Measurements from ENCODE around the gene ARHGEF3.
"Not testable (repeated sequence)": the region's sequence is repeated elsewhere in the genome, so short reads cannot be mapped to it uniquely, and the experiment has no call there.

ARHGEF3 gene

DNA sequence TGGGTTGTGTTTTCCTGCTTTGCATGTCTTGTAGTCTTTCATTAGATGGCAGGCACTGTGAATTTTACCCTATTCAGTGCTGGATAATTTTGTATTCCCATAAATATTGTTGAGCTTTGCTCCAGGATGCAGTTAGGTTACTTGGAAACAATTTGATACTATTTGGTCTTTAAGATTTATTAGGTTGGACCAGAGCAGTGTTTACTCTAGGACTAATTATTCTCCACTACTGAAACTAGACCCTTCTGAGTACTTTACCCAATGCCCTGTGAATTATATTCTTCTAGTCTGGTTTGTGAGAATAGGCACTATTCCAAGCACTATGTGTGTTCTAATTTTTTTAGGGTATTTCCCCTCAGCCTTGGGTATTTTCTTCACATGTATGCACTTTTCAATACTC is 80.9 kb downstream of the ARHGEF3 start:
- no peak for DNase-seq

- not testable (repeated sequence) for DNase-seq
Measured at GRCh38 chr3:56718809-56719208, 82.9 kb downstream of the ARHGEF3 start.

DNA sequence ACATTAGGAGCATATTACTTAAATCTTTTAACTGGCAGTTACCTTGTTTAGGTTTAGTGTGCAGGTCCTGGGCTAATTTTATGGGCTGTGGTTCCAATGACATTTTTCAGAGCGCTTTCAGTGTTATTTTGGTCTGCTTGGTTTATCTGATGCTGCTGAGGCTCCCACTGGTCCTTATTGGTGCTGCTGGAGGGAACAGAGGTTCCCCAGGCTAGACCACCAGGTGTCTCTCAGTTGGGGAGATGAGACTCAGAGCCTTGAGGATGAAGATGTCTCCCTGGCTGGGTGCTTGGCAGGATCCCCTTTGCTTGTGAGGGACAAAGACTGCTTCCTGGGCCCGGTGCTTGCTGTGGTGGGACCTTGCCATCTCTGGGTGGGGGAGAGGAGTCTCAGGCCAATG is 90.4 kb downstream of the ARHGEF3 start:
- no peak for DNase-seq

DNA sequence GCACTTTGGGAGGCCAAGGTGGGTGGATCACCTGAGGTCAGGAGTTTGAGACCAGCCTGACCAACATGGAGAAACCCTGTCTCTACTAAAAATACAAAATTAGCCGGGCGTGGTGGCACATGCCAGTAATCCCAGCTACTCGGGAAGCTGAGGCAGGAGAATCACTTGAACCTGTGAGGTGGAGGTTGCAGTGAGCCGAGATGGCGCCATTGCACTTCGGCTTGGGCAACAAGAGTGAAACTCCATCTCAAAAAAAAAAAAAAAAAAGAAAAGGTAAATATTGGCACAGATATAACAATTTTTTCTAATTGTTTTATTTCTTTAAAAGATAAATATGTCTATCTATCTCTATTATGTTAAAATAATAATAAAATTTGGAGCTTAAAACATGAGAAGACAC is 94.3 kb downstream of the ARHGEF3 start:
- DNase-seq = not testable (repeated sequence)

DNA sequence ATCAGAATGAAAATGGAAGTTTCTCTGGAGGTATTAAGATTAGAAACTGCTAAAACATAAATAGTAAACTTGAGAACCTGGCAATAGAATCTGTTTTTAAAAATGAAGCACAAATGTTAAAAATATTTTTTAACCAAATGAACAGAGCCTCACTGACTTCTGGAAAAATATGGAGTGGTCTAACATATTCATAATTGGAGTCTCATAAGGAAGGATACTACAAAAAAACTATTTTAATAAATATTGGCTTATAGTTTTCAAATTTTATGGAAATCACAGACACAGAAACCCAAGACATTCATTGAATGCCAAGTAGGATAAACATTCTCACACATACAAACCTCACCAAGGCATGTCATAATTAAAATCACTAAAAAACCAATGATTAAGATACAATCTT is 95.1 kb downstream of the ARHGEF3 start:
- DNase-seq = no peak

DNA sequence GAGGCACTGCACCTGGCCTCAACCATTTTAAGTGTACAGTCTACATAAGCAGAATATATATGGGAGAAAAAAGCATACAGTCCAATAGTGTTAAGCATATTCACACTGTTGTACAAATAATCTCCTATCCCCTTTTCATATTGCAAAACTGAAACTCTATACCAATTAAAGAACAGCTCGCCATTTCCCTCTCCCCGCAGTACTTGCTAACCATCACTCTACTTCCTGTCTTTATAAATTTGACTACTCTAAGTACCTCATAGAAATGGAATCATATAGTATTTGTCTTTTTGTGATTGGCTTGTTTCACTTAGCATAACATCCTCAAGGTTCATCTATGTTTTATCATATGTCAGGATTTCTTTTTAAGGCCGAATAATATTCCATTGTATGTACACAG is 97.0 kb downstream of the ARHGEF3 start:
- peak; percentile 6 for DNase-seq

DNA sequence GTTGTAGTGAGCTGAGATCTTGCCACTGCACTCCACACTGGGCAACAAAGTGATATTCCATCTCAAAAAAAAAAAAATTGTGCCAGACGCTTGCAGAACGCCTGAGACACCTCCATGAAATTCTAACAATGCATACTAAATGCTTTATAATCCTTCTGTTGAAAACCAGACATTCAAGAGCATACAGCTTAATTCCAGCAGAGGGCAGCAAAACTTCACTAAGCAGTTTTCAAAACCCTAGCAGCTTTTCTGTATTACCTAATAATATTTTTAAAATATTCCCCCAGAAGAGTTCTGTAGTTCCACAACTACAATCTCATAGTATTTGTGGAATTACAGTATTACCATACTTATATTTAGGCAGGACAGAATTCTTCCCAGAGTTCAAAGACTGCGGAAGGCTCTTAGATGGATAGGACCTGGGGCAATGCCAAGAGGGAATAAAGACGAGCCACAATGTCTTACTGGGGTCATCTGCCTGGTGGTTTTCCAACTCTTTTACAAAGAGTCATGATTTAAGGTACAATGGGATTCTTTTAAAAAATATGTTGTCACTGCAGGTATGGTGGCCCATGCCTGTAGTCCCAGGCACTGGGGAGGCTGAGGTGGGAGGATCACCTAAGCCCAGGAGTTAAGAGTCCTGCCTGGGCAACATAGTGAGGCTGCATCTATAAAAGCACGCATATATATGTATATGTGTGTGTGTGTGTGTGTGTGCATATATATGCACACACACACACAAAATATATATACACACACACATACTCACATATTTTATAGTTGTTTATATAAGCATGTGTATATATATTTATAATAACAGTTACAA is 99.0 kb downstream of the ARHGEF3 start:
- peak; percentile 74 for DNase-seq

- no peak for DNase-seq
Measured at GRCh38 chr3:56700151-56700550, 101.6 kb downstream of the ARHGEF3 start.

- no peak for DNase-seq
Measured at GRCh38 chr3:56694867-56695683, 106.7 kb downstream of the ARHGEF3 start.

GRCh38 chr3:56693750-56694149 is 108.0 kb downstream of the ARHGEF3 start:
- no peak for DNase-seq

DNA sequence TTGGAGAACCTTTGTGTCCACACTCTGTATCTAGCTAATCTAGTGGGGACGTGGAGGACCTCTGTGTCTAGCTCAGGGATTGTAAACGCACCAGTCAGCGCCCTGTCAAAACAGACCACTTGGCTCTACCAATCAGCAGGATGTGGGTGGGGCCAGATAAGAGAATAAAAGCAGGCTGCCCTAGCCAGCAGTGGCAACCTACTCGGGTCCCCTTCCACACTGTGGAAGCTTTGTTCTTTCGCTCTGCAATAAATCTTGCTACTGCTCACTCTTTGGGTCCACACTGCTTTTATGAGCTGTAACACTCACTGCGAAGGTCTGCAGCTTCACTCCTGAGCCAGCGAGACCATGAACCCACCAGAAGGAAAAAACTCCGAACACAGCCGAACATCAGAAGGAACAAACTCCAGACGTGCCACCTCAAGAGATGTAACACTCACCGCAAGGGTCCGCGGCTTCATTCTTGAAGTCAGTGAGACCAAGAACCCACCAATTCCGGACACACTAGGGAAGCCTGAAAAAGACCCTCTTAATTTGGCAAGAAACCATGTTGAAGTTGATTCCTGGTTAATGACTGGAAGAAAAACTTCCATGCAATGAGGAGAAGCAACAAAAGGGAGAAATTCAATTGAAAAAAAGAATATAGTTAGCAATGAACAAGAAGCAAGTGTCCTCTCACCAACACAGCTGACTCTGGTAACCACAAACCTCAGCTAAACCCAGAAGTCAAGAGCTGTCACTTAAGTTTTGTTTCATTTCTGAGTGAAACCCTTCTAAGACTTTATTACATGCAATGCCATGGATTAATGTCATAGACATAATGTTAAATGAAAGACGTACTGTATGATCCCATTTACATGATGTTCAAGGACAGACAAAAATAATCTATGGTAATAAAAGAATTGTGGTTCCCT is 109.0 kb downstream of the ARHGEF3 start:
- DNase-seq = peak; percentile 63

DNA sequence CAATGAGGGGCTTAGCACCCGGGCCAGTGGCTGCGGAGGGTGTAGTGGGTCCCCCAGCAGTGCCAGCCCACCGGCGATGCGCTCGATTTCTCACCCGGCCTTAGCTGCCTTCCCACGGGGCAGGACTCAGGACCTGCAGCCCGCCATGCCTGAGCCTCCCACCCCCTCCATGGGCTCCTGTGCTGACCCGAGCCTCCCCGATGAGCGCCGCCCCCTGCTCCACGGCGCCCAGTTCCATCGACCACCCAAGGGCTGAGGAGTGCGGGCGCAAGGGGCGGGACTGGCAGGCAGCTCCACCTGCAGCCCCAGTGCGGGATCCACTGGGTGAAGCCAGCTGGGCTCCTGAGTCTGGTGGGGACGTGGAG is 109.8 kb downstream of the ARHGEF3 start:
- not testable (repeated sequence) for DNase-seq

DNA sequence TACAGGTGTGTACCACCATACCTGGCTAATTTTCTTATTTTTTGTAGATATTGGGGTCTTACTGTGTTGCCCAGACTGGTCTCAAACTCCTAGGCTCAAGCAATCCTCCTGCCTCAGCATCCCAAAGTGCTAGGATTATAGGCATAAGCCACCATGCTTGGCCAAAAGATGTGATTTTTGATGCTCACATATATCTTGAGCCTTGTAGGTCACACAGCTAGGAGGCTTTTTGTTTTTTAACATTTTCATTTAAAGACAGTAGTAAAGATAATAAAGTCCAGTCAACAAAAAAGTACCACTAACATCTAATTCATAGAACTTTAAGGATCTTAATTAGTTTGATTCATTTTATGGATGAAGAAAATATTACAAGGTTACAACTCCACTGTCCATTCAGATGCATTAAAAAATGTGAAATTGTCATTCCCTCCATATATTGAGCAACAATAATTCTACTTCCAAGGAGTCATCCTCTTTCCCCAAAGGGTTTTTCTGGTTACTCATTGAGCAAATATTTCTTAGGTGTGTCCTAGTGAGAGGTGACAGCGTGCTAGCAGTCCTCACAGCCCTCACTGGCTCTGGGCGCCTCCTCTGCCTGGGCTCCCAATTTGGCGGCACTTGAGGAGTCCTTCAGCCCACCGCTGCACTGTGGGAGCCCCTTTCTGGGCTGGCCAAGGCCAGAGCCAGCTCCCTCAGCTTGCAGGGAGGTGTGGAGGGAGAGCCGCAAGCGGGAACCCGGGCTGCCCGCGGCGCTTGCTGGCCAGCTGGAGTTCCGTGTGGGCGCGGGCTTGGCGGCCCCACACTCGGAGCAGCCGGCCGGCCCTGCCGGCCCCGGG is 110.4 kb downstream of the ARHGEF3 start:
- no peak for DNase-seq

GRCh38 chr3:56689303-56689702 is 112.4 kb downstream of the ARHGEF3 start:
- no peak for DNase-seq

- DNase-seq = no peak
Measured at GRCh38 chr3:56688191-56688590, 113.6 kb downstream of the ARHGEF3 start.

DNA sequence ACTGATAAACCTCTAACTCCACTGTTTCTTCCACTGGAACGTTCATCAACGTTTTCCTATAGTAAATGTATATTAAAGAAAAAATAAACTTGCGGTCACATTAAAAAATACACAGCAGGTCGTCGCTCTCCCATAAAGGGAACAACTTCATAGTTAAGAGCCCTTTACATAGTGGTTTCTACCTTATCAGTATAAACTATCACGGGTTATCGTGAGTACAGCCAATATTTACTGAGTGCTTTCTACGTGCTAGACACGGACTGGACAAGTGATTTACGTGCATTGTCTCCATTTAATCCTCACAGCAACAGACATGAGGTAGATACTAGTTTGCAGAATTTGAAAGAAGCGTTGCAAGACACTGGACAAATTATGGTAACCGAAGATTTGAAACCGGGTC is 117.7 kb downstream of the ARHGEF3 start:
- no peak for DNase-seq

DNA sequence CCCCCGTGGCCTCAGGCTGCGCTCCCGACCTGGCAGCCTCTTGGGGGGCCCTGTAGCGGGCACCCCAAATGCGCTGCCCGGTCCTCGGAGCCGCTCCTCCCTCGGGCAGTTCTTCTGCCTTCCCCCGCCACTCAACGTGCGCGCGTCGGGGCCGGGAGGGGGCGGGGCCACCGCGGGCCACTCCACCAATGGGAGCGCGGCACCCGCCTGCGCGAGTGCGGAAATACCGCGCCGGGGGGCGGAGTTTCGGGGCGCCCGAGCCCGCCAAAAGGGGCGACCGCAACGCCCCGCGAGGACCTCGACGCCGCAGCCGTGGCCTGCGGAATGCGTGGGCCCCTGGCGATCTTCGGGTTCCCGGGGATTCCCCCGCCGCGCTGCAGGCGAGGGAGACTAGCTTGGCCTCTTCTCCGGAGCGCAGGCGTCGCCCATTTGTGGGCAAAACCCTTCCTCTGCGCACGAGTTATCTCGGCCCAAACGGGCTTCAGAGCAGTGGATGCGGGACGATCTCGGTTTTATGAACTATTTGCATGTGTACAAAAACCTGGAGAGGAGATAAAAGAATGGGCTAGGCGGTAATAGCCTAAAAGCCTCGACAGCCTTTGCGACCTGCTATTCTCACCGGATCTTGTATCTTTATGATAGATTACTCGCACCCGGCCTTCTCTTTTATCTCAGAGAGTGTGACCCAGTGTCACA is 118.5 kb downstream of the ARHGEF3 start, which contains the start of gene TASOR:
TASOR (minus strand) TSS at position 144 of the 696 bp plus-strand sequence. CDS start 259 bp downstream, outside the sequence.
- DNase-seq = peak; percentile 88

GRCh38 chr3:56682462-56683121 is 119.2 kb downstream of the ARHGEF3 start:
- DNase-seq = peak; percentile 87

- DNase-seq = no peak
Measured at GRCh38 chr3:56681984-56682461, 119.7 kb downstream of the ARHGEF3 start.

DNA sequence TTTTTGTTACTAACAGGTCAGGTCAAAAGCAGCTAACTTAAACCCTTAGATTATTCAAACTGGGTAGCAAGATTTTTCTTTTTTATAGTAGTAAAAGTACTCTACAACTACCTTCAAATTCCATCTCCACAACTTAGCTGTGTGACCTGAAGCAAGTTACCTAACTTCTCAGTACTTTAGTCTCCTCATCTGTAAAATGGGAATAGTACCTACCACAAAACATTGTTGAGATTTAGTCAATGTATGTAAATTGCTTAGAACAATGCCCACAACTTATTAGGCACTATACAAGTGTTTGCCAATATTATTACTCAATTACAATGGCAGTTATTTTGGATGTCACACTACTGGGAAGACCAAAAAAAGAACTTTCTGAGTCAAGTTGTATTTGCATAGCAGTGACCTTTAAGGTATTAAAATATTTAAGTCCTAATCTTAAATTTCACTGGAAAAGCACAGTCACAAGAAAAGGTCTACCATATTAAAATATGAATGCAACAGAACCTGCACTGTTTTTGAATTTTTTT is 121.6 kb downstream of the ARHGEF3 start:
- DNase-seq = no peak
